ENCODE measurements around the gene CALB2.
"Not testable (repeated sequence)": the region's sequence is repeated elsewhere in the genome, so short reads cannot be mapped to it uniquely, and the experiment has no call there.

Gene CALB2

GRCh38 chr16:71358464-71358998 lies at the start of gene CALB2:
Gene CALB2, plus strand, starts transcription at chr16:71358723. Its CDS starts 70 bp downstream, at chr16:71358793.
- peak within 1 kb of the TSS; percentile 8 to 27 for H3K4me3 ChIP-seq (replicated peaks in 1 of 2; ENCODE audit: low read depth in 2 of 2, low read length in 2 of 2)
- TF ChIP-seq, protein P1, sequence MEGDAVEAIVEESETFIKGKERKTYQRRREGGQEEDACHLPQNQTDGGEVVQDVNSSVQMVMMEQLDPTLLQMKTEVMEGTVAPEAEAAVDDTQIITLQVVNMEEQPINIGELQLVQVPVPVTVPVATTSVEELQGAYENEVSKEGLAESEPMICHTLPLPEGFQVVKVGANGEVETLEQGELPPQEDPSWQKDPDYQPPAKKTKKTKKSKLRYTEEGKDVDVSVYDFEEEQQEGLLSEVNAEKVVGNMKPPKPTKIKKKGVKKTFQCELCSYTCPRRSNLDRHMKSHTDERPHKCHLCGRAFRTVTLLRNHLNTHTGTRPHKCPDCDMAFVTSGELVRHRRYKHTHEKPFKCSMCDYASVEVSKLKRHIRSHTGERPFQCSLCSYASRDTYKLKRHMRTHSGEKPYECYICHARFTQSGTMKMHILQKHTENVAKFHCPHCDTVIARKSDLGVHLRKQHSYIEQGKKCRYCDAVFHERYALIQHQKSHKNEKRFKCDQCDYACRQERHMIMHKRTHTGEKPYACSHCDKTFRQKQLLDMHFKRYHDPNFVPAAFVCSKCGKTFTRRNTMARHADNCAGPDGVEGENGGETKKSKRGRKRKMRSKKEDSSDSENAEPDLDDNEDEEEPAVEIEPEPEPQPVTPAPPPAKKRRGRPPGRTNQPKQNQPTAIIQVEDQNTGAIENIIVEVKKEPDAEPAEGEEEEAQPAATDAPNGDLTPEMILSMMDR (IDR thresholded peaks at IDR 0.05; ENCODE audit: low read depth, low read length), result peak; percentile 53
- DNase-seq (ENCODE audit: low read depth in 2 of 2), result peak; percentile 50 to 64

GRCh38 chr16:71311553-71312158 lies 46.9 kb upstream of the CALB2 start:
- H3K4me3 ChIP-seq (replicated peaks in 1 of 2; ENCODE audit: low read depth in 2 of 2, low read length in 2 of 2), result no peak overlapping the region
- DNase-seq (ENCODE audit: low read depth in 2 of 2), result peak; percentile 14 to 27
- TF ChIP-seq, protein P1 (IDR thresholded peaks at IDR 0.05; ENCODE audit: low read depth, low read length), result peak; percentile 69

DNA sequence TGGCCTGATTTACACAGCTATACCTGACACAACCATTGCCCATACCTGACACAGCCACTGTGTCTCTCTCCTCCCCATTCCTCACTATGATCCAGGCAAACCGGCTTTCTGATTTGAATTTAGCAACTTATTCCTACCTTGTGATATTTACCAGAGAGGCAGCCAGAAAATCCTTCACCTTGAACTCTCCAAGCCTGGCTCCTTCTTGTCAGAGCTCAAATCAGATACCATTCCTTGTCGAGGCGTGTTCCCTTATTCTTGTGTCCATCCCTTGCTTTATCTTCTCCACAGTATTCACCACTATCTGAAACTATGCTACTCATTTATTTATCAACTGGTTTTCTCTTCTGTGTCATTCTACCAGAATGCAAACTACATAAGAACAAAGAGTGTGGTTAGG lies 44.9 kb upstream of the CALB2 start:
- not testable (repeated sequence) for DNase-seq (ENCODE audit: low read depth in 2 of 2); H3K4me3 ChIP-seq (replicated peaks in 1 of 2; ENCODE audit: low read depth in 2 of 2, low read length in 2 of 2)

DNA sequence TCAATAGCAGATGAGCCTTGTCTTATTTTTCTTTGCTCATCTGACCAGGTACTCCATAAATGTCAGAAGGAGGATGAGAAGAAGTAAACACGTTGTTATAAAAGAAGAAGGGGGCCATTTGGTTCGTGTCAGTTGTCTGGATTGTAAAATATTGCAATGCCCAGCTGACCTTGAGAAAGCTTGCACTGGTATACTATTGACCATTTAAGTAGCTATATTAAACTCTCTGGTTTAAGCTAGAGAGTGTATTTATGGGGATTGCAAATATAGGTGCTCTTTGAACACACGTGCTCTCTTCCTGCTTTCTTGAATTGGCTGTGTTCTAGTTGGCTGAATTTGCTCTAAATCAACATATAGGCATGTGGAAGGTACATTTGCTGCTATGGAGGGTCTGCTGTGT lies 43.3 kb upstream of the CALB2 start:
- no peak for DNase-seq (ENCODE audit: low read depth in 2 of 2)
- H3K4me3 ChIP-seq (replicated peaks in 1 of 2; ENCODE audit: low read depth in 2 of 2, low read length in 2 of 2), result no peak overlapping the region
- TF ChIP-seq, protein P1 (IDR thresholded peaks at IDR 0.05; ENCODE audit: low read depth, low read length), result no peak

GRCh38 chr16:71319999-71320398 lies 38.5 kb upstream of the CALB2 start:
- DNase-seq (ENCODE audit: low read depth in 2 of 2), result no peak
- TF ChIP-seq, protein P1 (IDR thresholded peaks at IDR 0.05; ENCODE audit: low read depth, low read length), result no peak

GRCh38 chr16:71327720-71328119 lies 30.8 kb upstream of the CALB2 start:
- no peak for DNase-seq (ENCODE audit: low read depth in 2 of 2)
- TF ChIP-seq, protein P1 (IDR thresholded peaks at IDR 0.05; ENCODE audit: low read depth, low read length), result no peak
- no peak overlapping the region for H3K4me3 ChIP-seq (replicated peaks in 1 of 2; ENCODE audit: low read depth in 2 of 2, low read length in 2 of 2)

More at GRCh38 chr16:71319999-71320398, 38.5 kb upstream of the CALB2 start:
- no peak overlapping the region for H3K4me3 ChIP-seq (replicated peaks in 1 of 2; ENCODE audit: low read depth in 2 of 2, low read length in 2 of 2)

DNA sequence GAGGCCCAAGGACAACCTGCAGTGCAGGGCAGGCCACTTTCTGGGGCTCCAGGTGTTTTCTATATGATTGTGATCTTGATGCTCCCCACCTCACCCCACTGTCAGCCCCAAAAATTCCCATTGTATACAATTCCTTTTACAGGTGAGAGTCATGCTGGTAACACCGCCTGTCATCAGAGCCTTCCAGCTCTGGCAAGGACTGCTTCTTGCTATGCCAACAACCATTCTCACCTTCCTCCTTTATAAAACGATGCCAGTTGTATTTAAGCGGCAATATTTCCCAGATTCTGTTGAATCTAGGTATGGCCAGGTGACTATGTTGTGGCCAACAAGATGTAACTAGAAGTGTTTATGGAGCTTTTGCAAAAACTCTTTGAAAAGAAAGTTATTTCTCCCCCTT lies 30.4 kb upstream of the CALB2 start:
- TF ChIP-seq, protein P1 (IDR thresholded peaks at IDR 0.05; ENCODE audit: low read depth, low read length), result no peak
- H3K4me3 ChIP-seq (replicated peaks in 1 of 2; ENCODE audit: low read depth in 2 of 2, low read length in 2 of 2), result no peak overlapping the region
- DNase-seq (ENCODE audit: low read depth in 2 of 2), result no peak
